ENCODE measurements around the gene ANKEF1. TPM values are rescaled to one million over a fixed set of nuclear protein-coding genes. Genes with fewer than 3 reads are reported as not detected.

Gene ANKEF1
- total RNA-seq, 1 donor from 2014 or later: 8.2 TPM

- Histone ChIP-seq H3K36me3 (ENCODE audit: control insufficient read depth, insufficient read depth, low read length) (no peaks in the 10 kb centered on the region), H3K4me3 (ENCODE audit: low read depth, low read length) (no peak overlapping the region), H3K27me3 (ENCODE audit: control insufficient read depth, insufficient read depth, low read length) (no peaks in the 10 kb centered on the region)
- no peak for DNase-seq (ENCODE audit: low read depth)
- no peak for TF ChIP-seq CTCF (IDR thresholded peaks at IDR 0.05; ENCODE audit: insufficient read depth, low read length, poor library complexity, severe bottlenecking)
These were observed 28.9 kb upstream of the ANKEF1 start for GRCh38 chr20:10005885-10006284.

- DNase-seq (ENCODE audit: low read depth): no peak
- H3K36me3 ChIP-seq (ENCODE audit: control insufficient read depth, insufficient read depth, low read length): no peaks in the 10 kb centered on the region
- no peak for TF ChIP-seq CTCF (IDR thresholded peaks at IDR 0.05; ENCODE audit: insufficient read depth, low read length, poor library complexity, severe bottlenecking)
- no peak overlapping the region for H3K4me3 ChIP-seq (ENCODE audit: low read depth, low read length)
- H3K27me3 ChIP-seq (ENCODE audit: control insufficient read depth, insufficient read depth, low read length): no peaks in the 10 kb centered on the region
These were observed 28.2 kb upstream of the ANKEF1 start for GRCh38 chr20:10006447-10007090.

GRCh38 chr20:10007158-10007557 is 27.6 kb upstream of the ANKEF1 start:
- Histone ChIP-seq H3K36me3 (ENCODE audit: control insufficient read depth, insufficient read depth, low read length) (no peaks in the 10 kb centered on the region), H3K4me3 (ENCODE audit: low read depth, low read length) (no peak overlapping the region), H3K27me3 (ENCODE audit: control insufficient read depth, insufficient read depth, low read length) (no peaks in the 10 kb centered on the region)
- DNase-seq (ENCODE audit: low read depth): no peak
- no peak for TF ChIP-seq CTCF (IDR thresholded peaks at IDR 0.05; ENCODE audit: insufficient read depth, low read length, poor library complexity, severe bottlenecking)

GRCh38 chr20:10007747-10008146 is 27.0 kb upstream of the ANKEF1 start:
- H3K27me3 ChIP-seq (ENCODE audit: control insufficient read depth, insufficient read depth, low read length): no peaks in the 10 kb centered on the region
- H3K4me3 ChIP-seq (ENCODE audit: low read depth, low read length): no peak overlapping the region
- TF ChIP-seq CTCF (IDR thresholded peaks at IDR 0.05; ENCODE audit: insufficient read depth, low read length, poor library complexity, severe bottlenecking): no peak
- no peak for DNase-seq (ENCODE audit: low read depth)
- H3K36me3 ChIP-seq (ENCODE audit: control insufficient read depth, insufficient read depth, low read length): no peaks in the 10 kb centered on the region

- Histone ChIP-seq H3K27me3 (ENCODE audit: control insufficient read depth, insufficient read depth, low read length) (no peaks in the 10 kb centered on the region), H3K36me3 (ENCODE audit: control insufficient read depth, insufficient read depth, low read length) (no peaks in the 10 kb centered on the region), H3K4me3 (ENCODE audit: low read depth, low read length) (no peak overlapping the region)
- no peak for TF ChIP-seq CTCF (IDR thresholded peaks at IDR 0.05; ENCODE audit: insufficient read depth, low read length, poor library complexity, severe bottlenecking)
- DNase-seq (ENCODE audit: low read depth): no peak
These were observed 22.3 kb upstream of the ANKEF1 start for GRCh38 chr20:10012464-10012863.

- no peak for DNase-seq (ENCODE audit: low read depth)
- H3K4me3 ChIP-seq (ENCODE audit: low read depth, low read length): no peak overlapping the region
- H3K36me3 ChIP-seq (ENCODE audit: control insufficient read depth, insufficient read depth, low read length): no peaks in the 10 kb centered on the region
- no peaks in the 10 kb centered on the region for H3K27me3 ChIP-seq (ENCODE audit: control insufficient read depth, insufficient read depth, low read length)
- TF ChIP-seq CTCF (IDR thresholded peaks at IDR 0.05; ENCODE audit: insufficient read depth, low read length, poor library complexity, severe bottlenecking): no peak
These were observed 20.4 kb upstream of the ANKEF1 start for GRCh38 chr20:10014431-10014830.

Measured in kidney epithelial cell (primary cell).